Measurements from ENCODE around the gene SAMD7.

SAMD7 gene, protein sequence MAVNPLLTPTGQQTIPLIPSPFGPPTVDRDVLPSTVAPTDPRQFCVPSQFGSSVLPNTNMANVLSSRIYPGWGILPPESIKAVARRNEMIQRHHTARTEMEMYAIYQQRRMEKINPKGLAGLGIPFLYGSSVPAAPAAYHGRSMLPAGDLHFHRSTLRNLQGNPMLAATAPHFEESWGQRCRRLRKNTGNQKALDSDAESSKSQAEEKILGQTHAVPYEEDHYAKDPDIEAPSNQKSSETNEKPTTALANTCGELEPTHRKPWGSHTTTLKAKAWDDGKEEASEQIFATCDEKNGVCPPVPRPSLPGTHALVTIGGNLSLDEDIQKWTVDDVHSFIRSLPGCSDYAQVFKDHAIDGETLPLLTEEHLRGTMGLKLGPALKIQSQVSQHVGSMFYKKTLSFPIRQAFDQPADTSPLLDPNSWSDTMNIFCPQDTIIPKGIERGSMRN
- long read RNA-seq, result 0 reads

DNA sequence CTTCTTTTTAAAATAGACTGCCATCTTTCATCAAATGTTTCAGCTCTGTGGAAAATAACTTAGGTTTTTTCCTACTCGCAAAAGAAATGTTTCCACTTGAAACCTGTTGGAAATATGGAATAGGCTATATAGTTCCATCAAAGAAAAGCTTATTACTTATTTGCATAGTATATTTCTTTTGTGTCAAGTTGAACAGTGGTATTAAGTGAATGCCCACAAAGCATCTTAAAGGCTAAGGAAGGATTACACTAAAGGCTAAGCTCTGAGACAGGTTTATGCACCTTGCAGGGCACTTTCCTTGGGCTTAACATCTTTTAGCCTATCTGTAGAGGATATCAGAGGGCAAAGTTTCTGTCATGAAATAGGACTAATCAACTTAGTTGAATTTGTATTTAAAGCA, at the start of gene SAMD7:
Gene SAMD7 (plus strand): TSS at position 301 of the 400 bp plus-strand sequence. CDS start 7,927 bp downstream, outside the sequence.
- Histone ChIP-seq H3K27ac (replicated peaks) (no peak within 1 kb of the TSS), H3K27me3 (ENCODE audit: insufficient read depth, poor library complexity, severe bottlenecking) (no peaks in the 10 kb centered on the region)
- TF ChIP-seq POLR2AphosphoS5 (IDR thresholded peaks at IDR 0.05; ENCODE audit: low read depth) (no peak), SPI1 (IDR thresholded peaks at IDR 0.05; ENCODE audit: borderline replicate concordance, low read depth) (no peak), GABPA (IDR thresholded peaks at IDR 0.05; ENCODE audit: low read depth) (no peak)
- TF ChIP-seq, protein P1, sequence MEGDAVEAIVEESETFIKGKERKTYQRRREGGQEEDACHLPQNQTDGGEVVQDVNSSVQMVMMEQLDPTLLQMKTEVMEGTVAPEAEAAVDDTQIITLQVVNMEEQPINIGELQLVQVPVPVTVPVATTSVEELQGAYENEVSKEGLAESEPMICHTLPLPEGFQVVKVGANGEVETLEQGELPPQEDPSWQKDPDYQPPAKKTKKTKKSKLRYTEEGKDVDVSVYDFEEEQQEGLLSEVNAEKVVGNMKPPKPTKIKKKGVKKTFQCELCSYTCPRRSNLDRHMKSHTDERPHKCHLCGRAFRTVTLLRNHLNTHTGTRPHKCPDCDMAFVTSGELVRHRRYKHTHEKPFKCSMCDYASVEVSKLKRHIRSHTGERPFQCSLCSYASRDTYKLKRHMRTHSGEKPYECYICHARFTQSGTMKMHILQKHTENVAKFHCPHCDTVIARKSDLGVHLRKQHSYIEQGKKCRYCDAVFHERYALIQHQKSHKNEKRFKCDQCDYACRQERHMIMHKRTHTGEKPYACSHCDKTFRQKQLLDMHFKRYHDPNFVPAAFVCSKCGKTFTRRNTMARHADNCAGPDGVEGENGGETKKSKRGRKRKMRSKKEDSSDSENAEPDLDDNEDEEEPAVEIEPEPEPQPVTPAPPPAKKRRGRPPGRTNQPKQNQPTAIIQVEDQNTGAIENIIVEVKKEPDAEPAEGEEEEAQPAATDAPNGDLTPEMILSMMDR (IDR thresholded peaks at IDR 0.05; ENCODE audit: insufficient read depth, low read length), result no peak
- TF ChIP-seq, protein P2, sequence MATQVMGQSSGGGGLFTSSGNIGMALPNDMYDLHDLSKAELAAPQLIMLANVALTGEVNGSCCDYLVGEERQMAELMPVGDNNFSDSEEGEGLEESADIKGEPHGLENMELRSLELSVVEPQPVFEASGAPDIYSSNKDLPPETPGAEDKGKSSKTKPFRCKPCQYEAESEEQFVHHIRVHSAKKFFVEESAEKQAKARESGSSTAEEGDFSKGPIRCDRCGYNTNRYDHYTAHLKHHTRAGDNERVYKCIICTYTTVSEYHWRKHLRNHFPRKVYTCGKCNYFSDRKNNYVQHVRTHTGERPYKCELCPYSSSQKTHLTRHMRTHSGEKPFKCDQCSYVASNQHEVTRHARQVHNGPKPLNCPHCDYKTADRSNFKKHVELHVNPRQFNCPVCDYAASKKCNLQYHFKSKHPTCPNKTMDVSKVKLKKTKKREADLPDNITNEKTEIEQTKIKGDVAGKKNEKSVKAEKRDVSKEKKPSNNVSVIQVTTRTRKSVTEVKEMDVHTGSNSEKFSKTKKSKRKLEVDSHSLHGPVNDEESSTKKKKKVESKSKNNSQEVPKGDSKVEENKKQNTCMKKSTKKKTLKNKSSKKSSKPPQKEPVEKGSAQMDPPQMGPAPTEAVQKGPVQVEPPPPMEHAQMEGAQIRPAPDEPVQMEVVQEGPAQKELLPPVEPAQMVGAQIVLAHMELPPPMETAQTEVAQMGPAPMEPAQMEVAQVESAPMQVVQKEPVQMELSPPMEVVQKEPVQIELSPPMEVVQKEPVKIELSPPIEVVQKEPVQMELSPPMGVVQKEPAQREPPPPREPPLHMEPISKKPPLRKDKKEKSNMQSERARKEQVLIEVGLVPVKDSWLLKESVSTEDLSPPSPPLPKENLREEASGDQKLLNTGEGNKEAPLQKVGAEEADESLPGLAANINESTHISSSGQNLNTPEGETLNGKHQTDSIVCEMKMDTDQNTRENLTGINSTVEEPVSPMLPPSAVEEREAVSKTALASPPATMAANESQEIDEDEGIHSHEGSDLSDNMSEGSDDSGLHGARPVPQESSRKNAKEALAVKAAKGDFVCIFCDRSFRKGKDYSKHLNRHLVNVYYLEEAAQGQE (IDR thresholded peaks at IDR 0.05; ENCODE audit: insufficient replicate concordance, low read depth), result no peak

DNA sequence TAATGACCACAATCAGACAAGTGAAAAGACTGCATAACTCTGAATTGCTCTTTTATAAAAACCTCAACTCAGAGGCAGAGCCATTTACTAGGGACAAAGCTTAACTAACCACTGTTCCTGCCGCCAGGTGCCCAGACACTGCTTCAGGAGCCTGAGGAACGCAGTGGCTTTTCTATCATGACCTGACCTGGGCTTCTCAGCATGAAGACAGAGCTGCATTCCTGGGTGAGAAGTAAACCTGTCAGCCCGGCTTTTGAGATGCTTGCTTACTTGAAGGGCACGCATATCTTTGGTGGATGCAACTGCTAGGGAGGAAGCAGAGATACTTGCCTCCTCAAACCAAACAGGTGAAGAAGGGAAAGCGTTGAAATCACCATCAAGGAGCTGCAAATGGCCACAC, 49.5 kb upstream of the SAMD7 start:
- H3K27me3 ChIP-seq (ENCODE audit: insufficient read depth, poor library complexity, severe bottlenecking), result no peaks in the 10 kb centered on the region

More for the DNA sequence above, at the start of gene SAMD7:
- H3K4me3 ChIP-seq (replicated peaks; ENCODE audit: insufficient read depth, low read length), result no peak within 1 kb of the TSS
- DNase-seq (ENCODE audit: low read depth in 1 of 2, low spot score in 1 of 2), result no peak

DNA sequence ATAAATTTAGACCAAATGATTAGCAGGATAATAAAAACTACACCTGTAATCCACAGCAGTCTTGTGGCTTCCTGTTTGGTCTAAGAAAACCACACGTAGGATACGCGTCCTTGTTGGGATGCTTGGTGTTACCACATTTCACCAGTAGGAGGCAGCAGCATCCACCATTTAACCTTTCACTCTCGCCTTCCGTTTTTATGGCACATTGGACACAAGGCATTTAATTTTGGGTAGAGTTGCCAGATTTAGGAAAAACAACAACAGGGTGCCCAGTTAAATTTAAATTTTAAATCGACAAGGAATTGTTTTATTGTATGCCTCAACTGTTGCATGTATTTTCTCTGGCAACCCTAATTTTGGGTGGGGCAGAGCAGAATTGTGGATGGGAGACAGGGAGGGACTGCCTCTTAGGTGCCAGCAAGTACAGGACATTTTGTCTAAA, 47.9 kb upstream of the SAMD7 start:
- Histone ChIP-seq H3K4me3 (replicated peaks; ENCODE audit: insufficient read depth, low read length) (no peak overlapping the region), H3K27ac (replicated peaks) (no peak overlapping the region), H3K27me3 (ENCODE audit: insufficient read depth, poor library complexity, severe bottlenecking) (no peaks in the 10 kb centered on the region)
- TF ChIP-seq SPI1 (IDR thresholded peaks at IDR 0.05; ENCODE audit: borderline replicate concordance, low read depth), result peak; percentile 61; the same call in 1 of the 2 replicates
- TF ChIP-seq, protein P1 (IDR thresholded peaks at IDR 0.05; ENCODE audit: insufficient read depth, low read length), result peak; percentile 89
- TF ChIP-seq GABPA (IDR thresholded peaks at IDR 0.05; ENCODE audit: low read depth), result no peak
- DNase-seq (ENCODE audit: low read depth in 1 of 2, low spot score in 1 of 2), result peak; percentile 70 to 81

More for the DNA sequence above, 49.5 kb upstream of the SAMD7 start:
- no peak for DNase-seq (ENCODE audit: low read depth in 1 of 2, low spot score in 1 of 2)
- Histone ChIP-seq H3K4me3 (replicated peaks; ENCODE audit: insufficient read depth, low read length) (no peak overlapping the region), H3K27ac (replicated peaks) (no peak overlapping the region)
- TF ChIP-seq POLR2AphosphoS5 (IDR thresholded peaks at IDR 0.05; ENCODE audit: low read depth), result no peak
- TF ChIP-seq GABPA (IDR thresholded peaks at IDR 0.05; ENCODE audit: low read depth), result no peak
- TF ChIP-seq, protein P1 (IDR thresholded peaks at IDR 0.05; ENCODE audit: insufficient read depth, low read length), result no peak
- no peak for TF ChIP-seq SPI1 (IDR thresholded peaks at IDR 0.05; ENCODE audit: borderline replicate concordance, low read depth)
- TF ChIP-seq, protein P2 (IDR thresholded peaks at IDR 0.05; ENCODE audit: insufficient replicate concordance, low read depth), result no peak
